GM21619 (cell line): ENCODE results near the gene LIMK2.
"Not testable (repeated sequence)": the region's sequence is repeated elsewhere in the genome, so short reads cannot be mapped to it uniquely, and the experiment has no call there.

ENCODE experiments used
- ATAC-seq: cut with Tn5 transposase; IDR thresholded peaks from one replicate; pipeline ENCODE4 v1.9.1; 2021; ENCODE audit not compliant: unreplicated experiment

LIMK2 gene

GRCh38 chr22:31241936-31242335 is 29.8 kb downstream of the LIMK2 start:
- ATAC-seq: no peak

GRCh38 chr22:31243339-31244045 is 31.4 kb downstream of the LIMK2 start:
- ATAC-seq: no peak

GRCh38 chr22:31244046-31244942 is 32.2 kb downstream of the LIMK2 start:
- no peak for ATAC-seq

DNA sequence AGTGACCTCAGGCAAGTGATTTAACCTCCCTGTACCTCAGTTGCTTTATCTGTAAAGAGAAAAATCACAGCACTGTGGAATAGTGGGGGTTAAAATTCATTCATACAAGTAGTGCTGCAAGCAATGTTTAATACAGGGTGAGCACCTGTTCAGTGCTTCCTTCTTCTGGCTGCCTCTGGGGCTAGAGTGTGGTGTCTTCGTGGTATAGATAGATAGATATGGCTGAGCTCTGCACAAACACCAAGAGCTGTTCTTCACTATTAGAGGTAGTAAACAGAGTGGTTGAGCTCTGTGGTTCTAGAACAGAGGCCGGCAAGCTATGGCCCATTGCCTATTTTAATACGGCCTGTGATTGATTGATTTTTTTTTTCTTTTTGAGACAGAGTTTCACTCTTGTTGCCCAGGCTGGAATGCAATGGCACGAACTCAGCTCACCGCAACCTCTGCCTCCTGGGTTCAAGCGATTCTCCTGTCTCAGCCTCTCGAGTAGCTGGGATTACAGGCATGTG is 32.9 kb downstream of the LIMK2 start:
- ATAC-seq: no peak

DNA sequence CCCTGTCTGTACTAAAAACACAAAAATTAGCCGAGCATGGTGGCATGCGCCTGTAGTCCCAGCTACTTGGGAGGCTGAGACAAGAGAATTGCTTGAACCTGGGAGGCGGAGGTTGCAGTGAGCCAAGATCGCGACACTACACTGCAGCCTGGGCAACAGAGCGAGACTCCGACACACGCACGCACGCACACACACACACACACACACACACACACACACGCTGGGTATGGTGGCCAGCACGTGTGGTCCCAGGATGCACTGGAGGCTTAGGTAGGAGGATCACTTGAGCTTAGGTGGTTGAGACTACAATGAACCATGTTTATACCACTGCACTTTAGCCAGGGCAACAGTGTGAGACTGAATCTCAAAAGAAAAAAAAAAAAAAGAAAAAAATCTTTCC is 33.9 kb downstream of the LIMK2 start:
- ATAC-seq: not testable (repeated sequence)

DNA sequence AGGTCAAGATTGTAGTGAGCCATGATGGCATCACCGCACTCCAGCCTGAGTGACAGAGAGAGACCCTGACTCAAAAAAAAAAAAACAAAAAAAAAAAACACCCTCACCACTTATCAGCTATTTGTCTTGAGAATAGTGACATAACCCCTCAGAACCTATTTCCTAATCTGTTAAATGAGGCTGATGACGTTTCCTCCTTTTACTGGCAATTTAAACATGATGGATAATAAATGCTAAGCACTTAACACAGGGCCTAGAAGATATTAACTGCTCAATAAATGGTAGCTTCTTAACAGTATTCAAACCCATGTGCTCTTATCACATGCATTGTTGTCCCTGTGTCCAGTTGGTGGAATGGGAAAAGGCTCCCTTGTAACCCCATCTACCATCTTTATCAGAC is 34.6 kb downstream of the LIMK2 start:
- ATAC-seq: no peak

DNA sequence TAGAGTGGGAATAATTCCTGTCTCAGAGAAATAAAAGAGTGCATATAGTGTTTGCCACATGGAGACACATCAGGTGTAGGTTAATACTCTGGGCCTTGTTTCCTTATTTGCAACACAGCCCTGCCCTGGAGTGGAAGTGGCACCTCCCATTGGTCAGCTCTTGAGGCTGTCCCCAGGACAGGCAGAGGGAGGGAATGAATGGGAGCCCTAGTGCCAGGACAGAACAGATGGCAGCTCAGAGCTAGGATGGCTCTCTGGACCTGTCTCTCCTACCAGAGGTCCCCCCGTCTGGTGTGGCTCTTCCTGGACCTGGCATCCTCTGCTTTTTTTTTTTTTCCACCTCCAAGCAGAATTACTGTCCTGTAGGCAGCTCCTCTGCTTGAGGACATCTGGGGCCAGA is 35.6 kb downstream of the LIMK2 start:
- ATAC-seq: no peak

DNA sequence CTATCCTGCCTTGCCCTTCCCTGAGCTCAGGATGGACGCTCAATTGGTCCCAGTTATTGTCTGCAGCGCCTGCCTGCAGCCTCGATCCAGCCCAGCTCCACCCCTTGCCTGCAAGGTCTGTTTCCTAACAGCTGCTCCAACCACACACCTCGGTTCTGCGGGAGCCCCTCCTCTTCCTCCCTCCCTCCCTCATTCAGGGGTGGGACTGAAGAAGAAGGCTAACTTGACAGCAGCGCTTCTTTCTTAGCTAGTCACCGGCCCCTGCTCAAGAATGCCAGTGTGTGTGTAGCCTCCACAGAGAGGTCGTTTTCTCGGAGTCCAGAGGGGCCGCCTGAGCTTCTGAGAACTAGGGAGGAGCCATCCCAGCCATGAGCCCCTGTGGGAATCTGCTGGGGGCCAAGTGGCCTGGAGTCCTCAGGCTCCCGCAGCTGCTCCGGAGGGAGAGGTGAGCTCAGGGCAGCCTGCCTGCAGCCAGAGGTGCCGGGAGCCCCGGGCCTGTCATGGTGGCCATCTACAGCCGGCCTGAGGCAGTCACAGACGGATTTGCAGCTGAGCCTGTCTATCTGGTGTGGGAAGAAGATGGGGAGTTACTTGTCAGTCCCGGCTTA is 36.1 kb downstream of the LIMK2 start:
- no peak for ATAC-seq

DNA sequence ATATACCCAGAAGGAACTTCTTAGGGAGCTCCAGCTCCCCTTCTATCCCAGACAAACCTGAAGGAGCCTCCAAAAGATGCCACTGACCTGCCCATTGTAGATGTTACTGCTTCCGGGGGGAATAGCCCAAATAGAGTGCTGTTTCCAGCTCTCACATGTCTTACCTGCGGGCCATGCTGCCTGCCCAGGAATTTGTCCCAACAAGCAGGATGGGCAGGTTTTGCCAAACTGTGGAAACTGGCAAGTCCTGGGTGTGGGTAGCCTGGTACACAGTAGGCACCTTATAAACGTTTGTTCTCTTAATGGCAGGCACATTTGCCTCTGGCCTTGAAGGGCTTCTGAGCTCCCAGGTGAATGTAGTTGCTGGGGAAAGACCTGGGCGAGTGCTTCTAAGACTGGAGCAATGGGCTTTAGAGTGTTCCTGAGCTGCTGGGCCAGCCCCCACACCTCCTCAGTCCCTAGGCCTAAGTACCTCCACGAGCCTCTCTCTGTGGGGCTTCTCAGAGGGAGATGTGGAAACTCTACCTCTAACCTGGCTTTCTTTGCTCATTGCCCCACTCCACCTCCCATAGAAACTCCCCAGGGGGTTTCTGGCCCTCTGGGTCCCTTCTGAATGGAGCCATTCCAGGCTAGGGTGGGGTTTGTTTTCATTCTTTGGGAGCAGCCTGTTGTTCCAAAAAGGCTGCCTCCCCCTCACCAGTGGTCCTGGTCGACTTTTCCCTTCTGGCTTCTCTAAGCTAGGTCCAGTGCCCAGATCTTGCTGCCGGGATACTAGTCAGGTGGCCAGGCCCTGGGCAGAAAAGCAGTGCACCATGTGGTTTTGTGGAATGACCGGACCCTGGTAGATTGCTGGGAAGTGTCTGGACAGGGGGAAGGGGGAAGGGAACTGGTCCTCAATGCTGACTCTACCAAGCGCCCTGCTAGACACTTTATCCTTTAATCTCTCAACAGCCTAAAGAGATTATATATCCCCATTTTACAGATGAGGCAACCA is 37.2 kb downstream of the LIMK2 start:
- no peak for ATAC-seq

DNA sequence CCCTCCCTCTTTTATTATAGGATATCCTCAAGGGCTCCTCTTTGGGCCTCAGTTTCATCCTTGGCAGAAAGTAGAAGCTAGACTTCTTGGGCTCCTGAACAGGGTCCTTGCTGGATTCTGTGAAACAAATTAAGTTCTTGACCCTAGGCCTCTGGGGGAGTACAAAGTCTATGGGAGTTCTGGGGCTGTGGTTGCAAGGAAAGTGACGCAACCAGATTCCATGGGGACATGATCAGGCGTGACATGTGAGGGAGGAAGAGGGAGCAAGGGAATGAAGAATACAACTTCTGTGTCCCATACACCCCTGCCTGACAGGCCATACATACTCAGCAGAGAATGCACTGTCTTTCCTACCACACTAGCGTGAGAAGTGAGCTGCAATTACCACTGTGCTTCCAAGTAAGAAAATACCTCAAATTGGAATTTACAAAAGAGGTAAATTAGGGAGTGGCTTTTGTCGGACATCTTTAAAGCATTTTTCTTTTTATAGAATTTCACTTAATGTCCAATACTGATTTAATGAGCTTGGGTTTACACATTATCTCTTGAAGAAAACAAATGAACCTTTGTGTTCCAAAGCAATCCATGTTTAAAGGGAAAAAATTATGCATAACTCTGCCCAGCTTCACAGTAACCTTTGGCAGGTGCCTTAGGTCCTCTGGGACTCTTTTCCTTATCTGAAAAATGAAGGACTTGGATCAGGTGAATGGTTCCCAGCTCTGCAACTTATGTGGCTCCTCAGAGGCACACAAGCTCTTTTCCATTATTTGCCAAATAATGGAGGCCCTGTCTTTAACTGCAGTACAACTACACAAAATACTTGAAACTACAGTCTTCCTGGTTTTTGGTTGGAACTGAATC is 38.9 kb downstream of the LIMK2 start:
- ATAC-seq: no peak

DNA sequence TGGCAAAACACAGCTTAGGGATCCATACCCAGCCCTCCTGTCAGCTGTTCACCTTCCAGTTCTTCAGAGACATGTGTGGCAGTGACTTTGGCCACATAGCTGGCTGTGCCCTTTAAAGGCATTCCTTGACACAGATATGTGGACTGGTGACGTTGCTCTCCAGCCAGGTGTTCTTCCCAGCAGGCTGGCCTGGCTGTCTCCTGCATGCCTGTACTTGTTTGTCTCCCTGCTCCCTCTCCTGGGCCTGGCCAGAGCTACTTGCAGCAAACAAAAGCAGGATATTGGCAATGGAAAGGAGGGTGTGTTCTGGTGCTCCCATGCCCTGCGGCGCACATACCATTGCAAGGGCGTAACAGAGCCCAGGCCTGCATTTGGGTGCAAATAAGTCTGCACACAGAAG is 41.9 kb downstream of the LIMK2 start:
- ATAC-seq: no peak

GRCh38 chr22:31259798-31260473 is 47.8 kb downstream of the LIMK2 start:
- ATAC-seq: no peak

DNA sequence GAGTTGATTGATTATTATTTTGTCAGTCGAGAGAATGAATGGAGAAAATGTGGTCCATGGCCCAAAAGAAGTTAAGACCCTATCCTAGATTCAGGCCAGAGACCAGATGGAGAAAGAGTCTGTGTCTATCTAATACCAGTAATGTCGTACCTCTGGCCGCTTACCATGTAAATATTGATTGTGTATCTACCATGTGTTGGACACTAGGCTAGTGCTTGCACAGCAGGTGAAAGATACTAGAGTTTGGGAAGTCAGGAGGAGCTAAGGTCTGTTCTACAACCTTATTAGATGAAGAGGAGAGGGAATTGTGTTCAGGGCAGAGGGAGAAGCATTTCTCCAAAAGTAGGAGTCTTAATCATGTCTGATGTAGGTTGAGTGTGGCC is 48.4 kb downstream of the LIMK2 start:
- ATAC-seq: no peak

- ATAC-seq: no peak
Observed at GRCh38 chr22:31262312-31263133, 50.4 kb downstream of the LIMK2 start.

- no peak for ATAC-seq
Observed at GRCh38 chr22:31263896-31264640, 52.0 kb downstream of the LIMK2 start.

DNA sequence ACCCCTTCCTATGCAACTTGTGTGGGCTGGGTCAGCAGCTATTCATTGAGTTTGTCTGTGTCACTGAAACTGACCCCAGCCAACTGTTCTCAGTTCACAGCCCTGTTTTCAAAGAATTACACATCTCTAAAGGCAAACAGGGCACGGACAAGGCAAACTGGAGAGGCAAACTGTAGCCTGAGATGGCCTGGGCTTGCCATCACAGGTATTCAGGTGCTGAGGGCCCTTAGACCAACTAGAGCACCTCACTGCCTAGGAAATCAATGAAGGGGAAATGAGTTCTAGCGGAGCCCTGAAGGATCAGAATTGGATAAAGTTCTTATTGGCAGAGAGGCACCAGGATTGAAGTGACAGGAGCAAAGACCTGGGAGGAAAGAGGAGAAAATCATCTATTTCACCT is 56.2 kb downstream of the LIMK2 start:
- ATAC-seq: no peak

GRCh38 chr22:31269892-31270579 is 57.9 kb downstream of the LIMK2 start:
- no peak for ATAC-seq
